Endothelial cell of umbilical vein (primary cell): ENCODE data around the gene SKP1. TPM values are rescaled to one million over a fixed set of nuclear protein-coding genes. Genes with fewer than 3 reads are reported as not detected.

Source experiments
- BruUV-seq: library from RNA; stranded (reverse); fragments of 400-500 nt; replicated peaks from 2 replicates; lab custom pipeline; 2021; lab: Mats Ljungman, UMichigan
- CTCF ChIA-PET: fragments of 300-600, 350-600 bp; sonication (Branson Sonifier 250); formaldehyde crosslinking; loops from one replicate; lab custom pipeline; 2021; ENCODE audit warnings: antibody characterized with exemption, inconsistent platforms; lab: Charles Lee
- POLR2A ChIA-PET: fragments of 300-600, 350-600 bp; sonication (Branson Sonifier 250); formaldehyde crosslinking; loops from one replicate; lab custom pipeline; 2021; ENCODE audit warnings: antibody characterized with exemption, inconsistent platforms; lab: Charles Lee
- DNase-seq: peaks from one replicate; pipeline ENCODE4 v3.0.0-alpha.2; 2011; ENCODE audit warnings: low read depth, low spot score
- FAIRE-seq: peaks from 2 replicates; lab custom pipeline; 2011; peaks lifted over from hg19 to GRCh38; lab: Jason Lieb, UNC
- H2AFZ ChIP-seq: 2 replicates; pipeline ENCODE4 v1.6.0; 2012; ENCODE audit warnings: low read depth, low read length, control low read depth, inconsistent platforms
- H3K27ac ChIP-seq: 2 replicates; pipeline ENCODE4 v1.5.1; 2011; ENCODE audit warnings: low read depth, mild to moderate bottlenecking, control low read depth, low read length, moderate library complexity; ENCODE audit not compliant: insufficient read depth
- H3K27me3 ChIP-seq, 2 experiments: 2 replicates each; pipeline versions ENCODE4 v1.6.0 to v1.6.1; 2011; ENCODE audit warnings: low read length in 2 of 2, mixed read lengths in 1 of 2; ENCODE audit not compliant: control insufficient read depth in 2 of 2, insufficient read depth in 2 of 2
- H3K36me3 ChIP-seq, 2 experiments: 2 replicates in 1 of 2; 3 replicates in 1 of 2; pipeline ENCODE4 v1.5.1; 2011; ENCODE audit warnings: low read length in 2 of 2, mild to moderate bottlenecking in 1 of 2, moderate library complexity in 1 of 2; ENCODE audit not compliant: control insufficient read depth in 2 of 2, insufficient read depth in 2 of 2; ENCODE audit errors: extremely low read depth in 1 of 2
- H3K4me1 ChIP-seq: 3 replicates; pipeline ENCODE4 v1.5.1; 2011; ENCODE audit warnings: mild to moderate bottlenecking, low read length; ENCODE audit not compliant: control insufficient read depth, insufficient read depth; ENCODE audit errors: extremely low read depth
- H3K4me2 ChIP-seq: 2 replicates; pipeline ENCODE4 v1.6.1; 2011; ENCODE audit warnings: low read length, control low read depth, mixed read lengths; ENCODE audit not compliant: insufficient read depth
- H3K4me3 ChIP-seq, 3 experiments: fragments of 200-600 bp in 1 of 3; sonication (generic), shearing (Covaris generic) in 1 of 3; replicated peaks in 1 of 3; 2 replicates each; pipeline ENCODE4 v1.5.1; 2011 to 2016; ENCODE audit warnings: control low read depth in 3 of 3, low read length in 3 of 3, mild to moderate bottlenecking in 2 of 3, inconsistent platforms in 1 of 3, low read depth in 1 of 3, moderate library complexity in 1 of 3; ENCODE audit not compliant: insufficient read depth in 1 of 3
- H3K79me2 ChIP-seq: 2 replicates; pipeline ENCODE4 v1.6.0; 2012; ENCODE audit warnings: low read length, inconsistent platforms; ENCODE audit not compliant: control insufficient read depth, insufficient read depth
- H3K9ac ChIP-seq: replicated peaks from 2 replicates; pipeline ENCODE3; 2011; ENCODE audit warnings: low read length, control low read depth; ENCODE audit not compliant: insufficient read depth; ENCODE audit errors: extremely low read depth
- H3K9me1 ChIP-seq: replicated peaks from 3 replicates; pipeline ENCODE4 v1.6.0; 2011; ENCODE audit warnings: mild to moderate bottlenecking, low read length; ENCODE audit not compliant: control insufficient read depth, insufficient read depth; ENCODE audit errors: extremely low read depth
- H3K9me3 ChIP-seq: replicated peaks from 2 replicates; pipeline ENCODE4 v1.5.1; 2012; ENCODE audit warnings: low read length, inconsistent platforms; ENCODE audit not compliant: control insufficient read depth, insufficient read depth
- H4K20me1 ChIP-seq: replicated peaks from 2 replicates; pipeline ENCODE3; 2011; ENCODE audit warnings: mild to moderate bottlenecking, low read length; ENCODE audit not compliant: control insufficient read depth, insufficient read depth; ENCODE audit errors: extremely low read depth
- EZH2 ChIP-seq: IDR thresholded peaks from 2 replicates; pipeline ENCODE4 v1.6.1; 2012; ENCODE audit warnings: borderline replicate concordance, low read depth, mild to moderate bottlenecking, moderate library complexity, low read length, inconsistent platforms; ENCODE audit not compliant: severe bottlenecking
- FOS ChIP-seq: IDR thresholded peaks from 2 replicates; pipeline ENCODE4 v1.6.1; 2011; ENCODE audit warnings: mild to moderate bottlenecking, low read length, moderate library complexity, borderline replicate concordance; ENCODE audit not compliant: insufficient read depth
- GATA2 ChIP-seq: IDR thresholded peaks from 2 replicates; pipeline ENCODE4 v1.7.0; 2011; ENCODE audit warnings: low read depth, mild to moderate bottlenecking, moderate library complexity, mixed read lengths, low read length; ENCODE audit not compliant: insufficient read length, insufficient read depth
- JUN ChIP-seq: IDR thresholded peaks from 2 replicates; pipeline ENCODE4 v1.6.1; 2011; ENCODE audit warnings: borderline replicate concordance, low read depth; ENCODE audit not compliant: insufficient read length, insufficient read depth
- MAX ChIP-seq: IDR thresholded peaks from 2 replicates; pipeline ENCODE4 v1.6.1; 2011; ENCODE audit not compliant: insufficient read depth, insufficient read length
- MYC ChIP-seq: IDR thresholded peaks from one replicate; pipeline ENCODE4 v1.6.1; 2011; ENCODE audit warnings: mild to moderate bottlenecking, low read depth, low read length
- POLR2A ChIP-seq: IDR thresholded peaks from 2 replicates; pipeline ENCODE4 v1.6.1; 2012; ENCODE audit warnings: low read depth, mild to moderate bottlenecking, control low read depth, low read length
- POLR2AphosphoS5 ChIP-seq: IDR thresholded peaks from 2 replicates; pipeline ENCODE4 v1.6.1; 2012; ENCODE audit warnings: low read depth, mild to moderate bottlenecking, control low read depth, low read length, moderate library complexity; ENCODE audit not compliant: insufficient read depth
- dilution Hi-C: fragments of 300-500 bp; cut with MboI; formaldehyde crosslinking; loops from one replicate; pipeline ENCODE4 v1.15.0; 2019; ENCODE audit warnings: low sequenced_read_pairs; ENCODE audit not compliant: extremely low pct_ligation_motif_present
- intact Hi-C: fragments of 100-400 bp; cut with micrococcal nuclease; formaldehyde crosslinking; loops from one replicate; pipeline ENCODE4 v1.10.0; 2022
- polyA plus RNA-seq, 4 experiments: library from polyadenylated mRNA; depleted of rRNA in 3 of 4; stranded (reverse) in 3 of 4; unstranded in 1 of 4; fragments of >200 nt; gene quantifications; 2 replicates each; pipeline versions ENCODE4 v1.2.1 to v1.2.3, GENCODE V29; 2011 to 2012; ENCODE audit warnings: missing spikeins in 1 of 4
- total RNA-seq: library from RNA; stranded (reverse); gene quantifications from 2 replicates; pipeline ENCODE4 v1.2.3, GENCODE V29; 2021
- TF ChIP-seq, protein P1 (sequence below), 2 donors: IDR thresholded peaks; 1 replicate in 1 of 2; 2 replicates in 1 of 2; pipeline ENCODE4 v1.5.1; 2011; ENCODE audit warnings: low read length in 2 of 2, mild to moderate bottlenecking in 2 of 2, moderate library complexity in 2 of 2, control low read depth in 1 of 2, inconsistent platforms in 1 of 2, low read depth in 1 of 2; ENCODE audit not compliant: insufficient read depth in 1 of 2; ENCODE audit errors: extremely low read depth in 1 of 2

The SKP1 gene
- total and polyA plus RNA-seq, 2 donors (not counting 3 experiments of a cell fraction or from before 2014, with no cell fraction given) = 214 to 320 TPM

DNA sequence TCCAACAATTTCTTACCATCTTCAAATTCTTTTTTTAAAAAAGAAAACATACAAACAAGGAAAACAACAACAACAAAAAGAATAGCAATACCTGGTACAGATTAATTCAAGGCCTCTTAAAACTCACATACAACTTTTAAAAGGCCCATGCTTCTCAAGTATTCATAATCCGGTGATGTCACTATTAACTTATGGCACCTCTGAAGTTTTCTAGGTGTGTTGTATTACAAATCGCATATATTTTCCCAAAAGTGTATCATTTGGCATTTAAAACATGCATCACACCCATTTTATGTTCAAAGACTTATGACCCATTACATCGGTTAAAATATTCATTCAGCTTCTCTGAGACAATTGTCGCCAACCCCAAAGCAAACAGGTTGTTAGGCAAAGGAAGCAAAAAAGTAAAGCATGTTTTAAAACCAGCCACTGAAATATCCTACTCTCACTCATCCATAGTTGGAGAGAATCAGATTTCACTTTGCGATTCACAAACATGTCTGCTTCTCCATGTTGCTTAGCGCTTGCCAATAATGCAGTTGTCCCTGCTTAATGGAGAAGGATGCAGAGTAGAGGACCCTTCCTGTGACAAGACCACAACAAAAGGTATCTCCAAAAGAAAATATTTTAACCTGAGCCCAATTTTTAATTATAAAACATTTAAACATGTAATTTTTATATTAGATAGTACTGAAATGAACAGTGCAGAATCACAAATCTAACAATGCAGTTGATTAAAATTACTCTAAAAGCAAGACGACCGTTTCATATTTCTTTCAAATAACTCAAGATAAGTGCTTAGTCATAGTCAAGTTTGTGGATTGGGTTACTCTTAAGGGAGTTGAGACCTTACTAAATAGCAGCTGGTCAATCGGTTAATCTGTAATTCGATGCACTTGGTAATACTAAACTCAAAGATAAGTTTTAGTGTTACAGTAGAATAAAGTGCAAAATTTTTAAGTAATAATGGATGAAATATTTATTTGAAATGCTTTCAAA is 1.6 kb downstream of the SKP1 start:
- dilution Hi-C loops (no loop called here), intact Hi-C loops (loop anchor here (5.0 kb wide), 1 partner anchor 407 kb away; no protein-coding TSS in a partner anchor)
- H4K20me1 ChIP-seq = peaks cover 18% of the 10 kb centered on the region
- BruUV-seq = no TSS peak
- no peaks in the 10 kb centered on the region for H3K9me1 ChIP-seq
- H3K27ac ChIP-seq = peak overlapping the region; percentile 85
- peaks cover 4 to 21% of the 10 kb centered on the region in 2 experiments for H3K36me3 ChIP-seq
- no peak overlapping the region for H2AFZ ChIP-seq
- no peak for TF ChIP-seq MYC
- TF ChIP-seq FOS = no peak
- TF ChIP-seq GATA2 = no peak
- no peak for TF ChIP-seq POLR2A
- no peak for TF ChIP-seq JUN
- TF ChIP-seq POLR2AphosphoS5 = no peak
- no peak for TF ChIP-seq EZH2
- no peak for TF ChIP-seq MAX
- TF ChIP-seq, protein P1, sequence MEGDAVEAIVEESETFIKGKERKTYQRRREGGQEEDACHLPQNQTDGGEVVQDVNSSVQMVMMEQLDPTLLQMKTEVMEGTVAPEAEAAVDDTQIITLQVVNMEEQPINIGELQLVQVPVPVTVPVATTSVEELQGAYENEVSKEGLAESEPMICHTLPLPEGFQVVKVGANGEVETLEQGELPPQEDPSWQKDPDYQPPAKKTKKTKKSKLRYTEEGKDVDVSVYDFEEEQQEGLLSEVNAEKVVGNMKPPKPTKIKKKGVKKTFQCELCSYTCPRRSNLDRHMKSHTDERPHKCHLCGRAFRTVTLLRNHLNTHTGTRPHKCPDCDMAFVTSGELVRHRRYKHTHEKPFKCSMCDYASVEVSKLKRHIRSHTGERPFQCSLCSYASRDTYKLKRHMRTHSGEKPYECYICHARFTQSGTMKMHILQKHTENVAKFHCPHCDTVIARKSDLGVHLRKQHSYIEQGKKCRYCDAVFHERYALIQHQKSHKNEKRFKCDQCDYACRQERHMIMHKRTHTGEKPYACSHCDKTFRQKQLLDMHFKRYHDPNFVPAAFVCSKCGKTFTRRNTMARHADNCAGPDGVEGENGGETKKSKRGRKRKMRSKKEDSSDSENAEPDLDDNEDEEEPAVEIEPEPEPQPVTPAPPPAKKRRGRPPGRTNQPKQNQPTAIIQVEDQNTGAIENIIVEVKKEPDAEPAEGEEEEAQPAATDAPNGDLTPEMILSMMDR (IDR thresholded peaks at IDR 0.05; ENCODE audit: extremely low read depth in 1 of 2, insufficient read depth in 1 of 2, low read depth in 1 of 2, low read length in 2 of 2) = no peak
- no peaks in the 10 kb centered on the region for H3K27me3 ChIP-seq
- ChIA-PET CTCF (interaction anchor here (1.0 to 2.8 kb wide), 3 partner anchors 9 to 114 kb away, joined by 3 to 9 read pairs (median 3); no protein-coding TSS in a partner anchor), POLR2A (interaction anchor here (1.0 to 2.2 kb wide), 2 partner anchors 14 to 114 kb away, joined by 4 to 12 read pairs; no protein-coding TSS in a partner anchor)
- DNase-seq (peak; percentile 51), FAIRE-seq (peak; percentile 63)
- H3K4me3 ChIP-seq = peak overlapping the region; percentile 91 to 99 (median 98)
- peaks cover 18% of the 10 kb centered on the region for H3K4me1 ChIP-seq
- H3K4me2 ChIP-seq = peak overlapping the region; percentile 95
- no peaks in the 10 kb centered on the region for H3K9me3 ChIP-seq
- peaks cover 64% of the 10 kb centered on the region for H3K79me2 ChIP-seq
- peak overlapping the region; percentile 93 for H3K9ac ChIP-seq
